Suprapubic skin (tissue), 4 donors: ENCODE measurements around the gene LAMC3. TPM values are rescaled to one million over a fixed set of nuclear protein-coding genes. Genes with fewer than 3 reads are reported as not detected.
"Not testable (repeated sequence)": the region's sequence is repeated elsewhere in the genome, so short reads cannot be mapped to it uniquely, and the experiment has no call there.

ENCODE experiments used
- DNase-seq, 2 donors: peaks; one replicate each; pipeline ENCODE4 v3.0.0-alpha.2; 2019; ENCODE audit warnings: low spot score in 2 of 2
- H3K27ac ChIP-seq: fragments of 200-600 bp; sonication (generic); one replicate; pipeline ENCODE4 v1.5.1; 2019
- H3K27me3 ChIP-seq: fragments of 200-600 bp; sonication (generic); one replicate; pipeline ENCODE4 v1.5.1; 2019
- H3K36me3 ChIP-seq: fragments of 200-600 bp; sonication (generic); one replicate; pipeline ENCODE4 v1.5.1; 2019
- H3K4me1 ChIP-seq: fragments of 200-600 bp; sonication (generic); one replicate; pipeline ENCODE4 v1.5.1; 2019
- H3K4me3 ChIP-seq: fragments of 200-600 bp; sonication (generic); one replicate; pipeline ENCODE4 v1.5.1; 2019; ENCODE audit warnings: mild to moderate bottlenecking
- H3K9me3 ChIP-seq: fragments of 200-600 bp; sonication (generic); one replicate; pipeline ENCODE4 v1.5.1; 2019
- CTCF ChIP-seq, 2 donors: fragments of 200-600 bp in 1 of 2; fragments of 450-650 bp in 1 of 2; sonication (generic) in 1 of 2; IDR thresholded peaks; one replicate each; pipeline ENCODE4 v1.5.1; 2016 to 2019; ENCODE audit warnings: antibody characterized with exemption in 2 of 2, mild to moderate bottlenecking in 1 of 2, moderate library complexity in 1 of 2
- EP300 ChIP-seq: sonication (generic); formaldehyde crosslinking; IDR thresholded peaks from one replicate; pipeline ENCODE4 v1.6.1; 2017; ENCODE audit warnings: antibody characterized with exemption
- POLR2A ChIP-seq, 2 donors: fragments of 450-650 bp; IDR thresholded peaks; one replicate each; pipeline ENCODE4 v1.6.1; 2017; ENCODE audit warnings: antibody characterized with exemption in 2 of 2, mild to moderate bottlenecking in 2 of 2, moderate library complexity in 2 of 2
- POLR2AphosphoS5 ChIP-seq, 3 donors: sonication (generic); formaldehyde crosslinking; IDR thresholded peaks; one replicate each; pipeline ENCODE4 v1.6.1; 2017; ENCODE audit warnings: antibody characterized with exemption in 3 of 3
- WGBS: methylation state at CpG from one replicate; pipeline ENCODE4 v1.1.5; 2018; 5-methylcytosine and 5-hydroxymethylcytosine counted together
- total RNA-seq, 4 donors: library from RNA; depleted of rRNA; stranded (reverse); fragments of >200 nt; gene quantifications; one replicate each; pipeline ENCODE4 v1.1.0, GENCODE V29; 2016

Gene LAMC3
- total RNA-seq, 4 donors from 2014 or later, result 4.0 to 16.9 (median 5.2) TPM

- H3K36me3 ChIP-seq, result no peaks in the 10 kb centered on the region
- H3K27ac ChIP-seq, result no peak overlapping the region
- 68% methylated on average over 20 of the region's 23 CpGs for whole genome bisulfite sequencing
- H3K27me3 ChIP-seq, result no peaks in the 10 kb centered on the region
- no peak for DNase-seq
- no peak for TF ChIP-seq CTCF (IDR thresholded peaks at IDR 0.05)
- TF ChIP-seq POLR2AphosphoS5 (IDR thresholded peaks at IDR 0.05), result no peak
- no peak for TF ChIP-seq EP300
- no peak for TF ChIP-seq POLR2A (IDR thresholded peaks at IDR 0.05)
- no peak overlapping the region for H3K4me3 ChIP-seq
- H3K4me1 ChIP-seq, result peaks cover 5% of the 10 kb centered on the region
- H3K9me3 ChIP-seq, result no peaks in the 10 kb centered on the region
These were observed 103.6 kb downstream of the LAMC3 start for GRCh38 chr9:131112374-131113154.

GRCh38 chr9:131113655-131114054, 104.7 kb downstream of the LAMC3 start:
- H3K27ac ChIP-seq, result no peak overlapping the region
- H3K36me3 ChIP-seq, result no peaks in the 10 kb centered on the region
- no peak overlapping the region for H3K4me3 ChIP-seq
- no peaks in the 10 kb centered on the region for H3K9me3 ChIP-seq
- no peak for DNase-seq
- H3K27me3 ChIP-seq, result no peaks in the 10 kb centered on the region
- 58% methylated on average over 8 of the region's 8 CpGs for WGBS
- peaks cover 5% of the 10 kb centered on the region for H3K4me1 ChIP-seq
- TF ChIP-seq POLR2AphosphoS5 (IDR thresholded peaks at IDR 0.05), result no peak
- no peak for TF ChIP-seq EP300
- no peak for TF ChIP-seq POLR2A (IDR thresholded peaks at IDR 0.05)
- no peak for TF ChIP-seq CTCF (IDR thresholded peaks at IDR 0.05)

- no peaks in the 10 kb centered on the region for H3K36me3 ChIP-seq
- H3K9me3 ChIP-seq, result no peaks in the 10 kb centered on the region
- H3K4me3 ChIP-seq, result no peak overlapping the region
- WGBS, result 82% methylated on average over 8 of the region's 8 CpGs
- TF ChIP-seq POLR2A (IDR thresholded peaks at IDR 0.05) (no peak), CTCF (IDR thresholded peaks at IDR 0.05) (no peak), POLR2AphosphoS5 (IDR thresholded peaks at IDR 0.05) (no peak), EP300 (no peak)
- no peak for DNase-seq
- H3K27me3 ChIP-seq, result no peaks in the 10 kb centered on the region
- H3K27ac ChIP-seq, result no peak overlapping the region
- H3K4me1 ChIP-seq, result peaks cover 5% of the 10 kb centered on the region
These were observed 105.1 kb downstream of the LAMC3 start for GRCh38 chr9:131114084-131114535.

- H3K9me3 ChIP-seq, H3K27ac ChIP-seq, H3K4me3 ChIP-seq, H3K36me3 ChIP-seq, H3K27me3 ChIP-seq, H3K4me1 ChIP-seq, DNase-seq: not testable (repeated sequence)
- 86% methylated on average over 6 of the region's 6 CpGs for WGBS
These were observed 106.4 kb downstream of the LAMC3 start for GRCh38 chr9:131115360-131115742.

- no peaks in the 10 kb centered on the region for H3K27me3 ChIP-seq
- WGBS, result 86% methylated on average over 22 of the region's 22 CpGs
These were observed 107.5 kb downstream of the LAMC3 start for GRCh38 chr9:131116281-131117120.

More at GRCh38 chr9:131116281-131117120, 107.5 kb downstream of the LAMC3 start:
- Histone ChIP-seq H3K4me1 (peaks cover 5% of the 10 kb centered on the region), H3K27ac (no peak overlapping the region), H3K36me3 (peaks cover 3% of the 10 kb centered on the region), H3K9me3 (no peaks in the 10 kb centered on the region), H3K4me3 (no peak overlapping the region)
- DNase-seq, result peak in 1 of 2 donors; percentile 57
- TF ChIP-seq EP300 (no peak), POLR2A (IDR thresholded peaks at IDR 0.05) (no peak), CTCF (IDR thresholded peaks at IDR 0.05) (no peak), POLR2AphosphoS5 (IDR thresholded peaks at IDR 0.05) (no peak)
